HG03097 (cell line): ENCODE results near the gene CFAP92.
"Not testable (repeated sequence)": the region's sequence is repeated elsewhere in the genome, so short reads cannot be mapped to it uniquely, and the experiment has no call there.

Experiments used
- ATAC-seq: cut with Tn5 transposase; IDR thresholded peaks from one replicate; pipeline ENCODE4 v1.9.1; 2021; ENCODE audit not compliant: unreplicated experiment, low FRiP score

Gene CFAP92

DNA sequence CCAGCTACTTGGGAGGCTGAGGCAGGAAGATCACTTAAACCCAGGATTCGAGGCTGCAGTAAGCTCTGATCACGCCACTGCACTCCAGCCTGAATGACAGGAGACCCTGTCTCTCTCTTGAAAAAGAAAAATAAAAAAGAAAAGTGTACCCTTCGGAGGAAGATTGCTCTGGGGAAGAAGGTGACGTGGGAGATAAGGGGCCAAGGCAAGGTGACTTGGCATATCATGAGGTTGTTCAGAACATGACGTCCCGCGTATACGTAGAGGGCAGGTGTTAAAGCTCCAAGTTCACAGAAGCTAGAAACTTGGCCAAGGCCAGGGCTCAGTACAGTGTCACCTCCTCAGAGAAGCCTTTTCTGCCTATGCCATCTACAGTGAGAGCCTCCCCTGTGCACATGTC lies 121.1 kb downstream of the CFAP92 start:
- ATAC-seq = no peak

DNA sequence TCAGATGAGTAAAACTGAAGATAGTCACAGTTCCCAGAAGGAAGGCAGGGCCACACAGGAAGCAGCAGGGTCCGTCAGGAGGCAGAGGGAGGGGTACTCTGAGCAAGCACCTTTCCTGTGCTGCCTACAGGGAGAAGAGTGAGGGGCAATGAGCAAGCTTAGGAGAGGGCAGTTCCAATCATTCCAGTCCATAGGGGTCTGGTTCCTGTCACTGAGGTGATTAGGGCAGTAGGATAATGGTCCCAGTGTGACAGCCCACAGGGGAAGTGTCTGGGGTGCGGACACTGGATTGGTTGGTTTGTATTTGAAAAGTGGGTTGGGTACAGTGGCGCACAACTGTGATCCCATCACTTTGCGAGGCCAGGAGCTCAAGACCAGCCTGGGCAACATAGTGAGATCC lies 121.6 kb downstream of the CFAP92 start:
- ATAC-seq = no peak

GRCh38 chr3:128870347-128870746 lies 123.5 kb downstream of the CFAP92 start:
- no peak for ATAC-seq

DNA sequence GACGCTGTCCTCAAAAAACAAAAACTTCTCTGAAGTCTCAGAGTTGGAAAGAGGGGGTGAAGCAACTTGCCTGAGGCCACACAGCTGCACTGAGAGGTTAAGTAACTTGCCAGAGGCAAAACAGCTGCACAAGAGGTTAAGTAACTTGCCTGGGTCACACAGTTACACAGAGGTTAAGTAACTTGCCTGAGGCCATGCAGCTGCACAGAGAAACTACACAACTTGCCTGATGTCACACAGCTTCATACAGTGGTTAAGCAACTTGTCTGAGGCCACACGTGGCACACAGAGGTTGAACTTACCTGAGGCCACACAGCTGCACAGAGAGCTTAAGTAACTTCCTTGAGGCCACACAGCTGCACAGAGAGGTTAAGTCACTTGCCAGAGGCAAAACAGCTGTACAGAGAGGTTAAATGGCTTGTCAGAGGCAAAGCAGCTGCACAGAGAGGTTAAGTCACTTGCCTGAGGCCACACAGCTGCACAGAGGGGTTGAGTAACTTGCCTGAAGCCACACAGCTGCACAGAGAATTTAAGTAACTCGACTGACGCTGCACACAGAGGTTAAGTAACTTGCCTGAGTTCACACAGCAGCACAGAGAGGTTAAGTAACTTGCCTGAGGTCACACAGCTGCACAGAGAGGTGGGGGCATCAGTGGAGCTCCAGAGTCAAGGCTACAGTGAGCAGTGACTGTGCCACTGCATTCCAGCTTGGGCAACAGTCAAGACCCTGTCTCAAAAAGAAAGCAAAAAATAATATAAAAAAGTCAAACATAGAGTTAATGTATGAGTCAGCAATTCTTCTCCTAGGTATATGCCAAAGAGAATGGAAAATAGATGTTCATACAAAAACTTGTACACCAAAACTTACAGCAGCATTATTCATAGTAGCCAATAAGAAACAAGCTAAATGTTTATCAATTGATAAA lies 126.4 kb downstream of the CFAP92 start:
- ATAC-seq = no peak

- ATAC-seq = not testable (repeated sequence)
Measured at GRCh38 chr3:128864849-128865804, 128.7 kb downstream of the CFAP92 start.

GRCh38 chr3:128864351-128864811 lies 129.5 kb downstream of the CFAP92 start:
- no peak for ATAC-seq

- ATAC-seq = no peak
Measured at GRCh38 chr3:128863560-128863959, 130.3 kb downstream of the CFAP92 start.

GRCh38 chr3:128861491-128861890 lies 132.4 kb downstream of the CFAP92 start:
- ATAC-seq = no peak
